Measurements from ENCODE around the gene TTLL13.
"Not testable (repeated sequence)": the region's sequence is repeated elsewhere in the genome, so short reads cannot be mapped to it uniquely, and the experiment has no call there.

The TTLL13 gene

DNA sequence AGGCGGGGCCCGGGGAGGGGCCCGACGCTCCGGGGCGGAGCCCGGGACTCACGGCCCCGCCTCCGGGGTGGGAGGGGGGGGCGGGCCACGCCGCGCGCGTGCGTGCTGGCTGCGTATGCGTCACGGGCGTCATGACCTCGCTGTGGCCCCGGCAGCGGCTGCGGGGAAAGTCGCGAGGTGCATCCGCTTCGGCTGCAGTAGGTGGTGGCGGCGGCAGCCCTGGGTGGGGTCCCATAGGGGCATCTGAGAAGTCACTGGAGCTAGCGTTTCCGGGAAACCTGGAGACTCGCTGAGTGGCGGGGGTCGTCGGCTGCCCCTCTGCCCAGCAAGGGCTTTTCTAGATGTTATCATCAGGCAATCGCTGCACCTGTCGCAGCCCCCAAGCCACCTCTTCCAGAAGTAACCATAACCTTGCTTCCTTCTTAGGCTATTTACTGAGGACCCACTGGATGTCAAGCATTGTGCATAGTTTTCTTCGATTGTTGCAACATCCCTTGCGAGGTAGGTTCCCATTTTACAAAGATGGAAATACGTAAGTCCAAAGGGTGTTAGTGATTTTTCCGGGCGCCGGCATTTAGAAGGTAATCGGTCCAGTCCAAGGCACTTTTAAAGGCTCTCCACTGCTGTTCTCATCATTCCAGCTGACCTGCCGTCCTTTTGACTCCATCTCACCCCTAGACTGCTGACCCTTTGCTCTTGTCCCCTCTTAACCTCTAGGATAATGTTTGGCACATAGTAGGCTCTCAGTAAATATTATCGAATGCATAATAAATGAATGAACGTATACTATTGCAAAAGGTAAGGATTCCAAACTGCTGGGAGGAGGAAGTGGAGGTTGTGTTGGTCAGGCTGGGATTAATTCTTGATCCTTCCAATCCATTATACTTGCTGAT is 15.0 kb upstream of the TTLL13 start, which contains the start of gene GDPGP1:
Gene GDPGP1 (plus strand): TSS at position 114 of the 893 bp plus-strand sequence. CDS start 6,700 bp downstream, outside the sequence.
- DNase-seq = peak in 1 of 2 donors; percentile 38

DNA sequence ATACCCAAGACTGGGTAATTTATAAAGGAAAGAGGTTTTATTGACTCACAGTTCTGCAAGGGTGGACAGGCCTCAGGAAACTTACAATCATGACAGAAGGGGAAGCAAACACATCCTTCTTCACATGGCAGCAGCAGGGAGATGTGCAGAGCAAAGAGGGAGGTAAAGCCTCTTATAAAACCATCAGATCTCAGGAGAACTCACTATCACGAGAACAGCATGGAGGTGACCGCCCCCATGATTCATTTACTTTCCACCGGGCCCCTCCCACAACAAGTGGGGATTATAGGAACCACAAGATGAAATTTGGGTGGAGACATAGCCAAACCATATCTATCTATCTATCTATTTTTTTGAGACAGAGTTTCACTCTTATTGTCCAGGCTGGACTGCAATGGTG is 10.0 kb upstream of the TTLL13 start:
- DNase-seq = no peak

DNA sequence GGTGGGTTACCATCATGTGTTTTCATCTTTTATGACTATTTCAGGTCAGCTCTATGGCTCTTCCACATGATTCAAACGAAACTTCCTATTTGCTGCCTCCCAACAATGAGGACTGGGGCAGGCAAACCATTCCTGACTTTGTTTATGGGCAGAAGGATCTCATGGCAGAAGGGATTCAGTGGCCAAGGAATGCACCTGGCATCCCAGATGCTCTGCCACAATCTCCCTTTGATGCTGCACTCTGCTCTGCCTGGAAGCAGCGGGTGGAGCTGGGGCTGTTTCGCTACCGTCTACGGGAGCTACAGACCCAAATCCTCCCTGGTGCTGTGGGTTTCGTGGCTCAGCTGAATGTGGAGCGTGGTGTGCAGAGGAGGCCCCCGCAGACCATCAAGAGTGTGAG is 8.5 kb upstream of the TTLL13 start:
- no peak for DNase-seq

- DNase-seq = no peak
These were observed 7.8 kb upstream of the TTLL13 start for GRCh38 chr15:90241343-90242192.

DNA sequence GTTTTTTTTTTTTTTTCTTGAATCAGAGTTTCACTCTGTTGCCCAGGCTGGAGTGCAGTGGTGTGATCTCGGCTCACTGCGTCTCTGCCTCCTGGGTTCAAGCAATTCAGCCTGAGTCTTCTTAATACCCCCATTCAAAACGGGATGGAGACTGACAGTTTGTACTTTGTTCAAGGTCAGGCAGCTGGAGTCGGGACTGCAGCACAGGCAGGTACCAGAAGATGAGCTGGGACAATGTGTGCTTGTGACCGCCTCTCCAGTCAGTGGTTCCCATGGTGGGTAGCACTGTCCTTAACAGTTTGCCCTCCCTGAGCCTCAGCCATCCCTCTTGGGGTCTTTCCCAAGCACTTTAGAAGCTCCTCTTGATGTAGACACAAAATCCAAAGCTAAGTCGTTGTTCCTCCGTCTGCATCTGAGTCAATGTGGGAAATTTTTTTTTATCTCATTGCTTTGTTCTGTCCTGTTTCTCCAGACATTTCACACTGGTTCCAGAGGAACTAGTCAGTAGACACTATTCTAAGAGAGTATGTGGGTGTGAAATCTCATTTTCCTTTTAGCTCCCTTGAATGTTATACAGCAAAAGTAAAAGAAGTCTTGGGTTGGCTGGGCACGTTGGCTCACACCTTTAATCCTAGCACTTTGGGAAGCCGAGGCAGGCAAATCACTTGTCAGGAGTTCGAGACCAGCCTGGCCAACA is 5.3 kb upstream of the TTLL13 start:
- peak; percentile 9 to 63 for DNase-seq

GRCh38 chr15:90248789-90249202 is 560 bp upstream of the TTLL13 start:
- DNase-seq = no peak

- DNase-seq = no peak
These were observed 8.4 kb downstream of the TTLL13 start for GRCh38 chr15:90257776-90258175.

- DNase-seq = no peak
These were observed 10.2 kb downstream of the TTLL13 start for GRCh38 chr15:90259524-90259923.

- DNase-seq = not testable (repeated sequence)
These were observed 11.4 kb downstream of the TTLL13 start for GRCh38 chr15:90260731-90261130.

GRCh38 chr15:90261811-90262210 is 12.5 kb downstream of the TTLL13 start:
- DNase-seq = no peak

- DNase-seq = no peak
These were observed 13.1 kb downstream of the TTLL13 start for GRCh38 chr15:90262426-90262825.

DNA sequence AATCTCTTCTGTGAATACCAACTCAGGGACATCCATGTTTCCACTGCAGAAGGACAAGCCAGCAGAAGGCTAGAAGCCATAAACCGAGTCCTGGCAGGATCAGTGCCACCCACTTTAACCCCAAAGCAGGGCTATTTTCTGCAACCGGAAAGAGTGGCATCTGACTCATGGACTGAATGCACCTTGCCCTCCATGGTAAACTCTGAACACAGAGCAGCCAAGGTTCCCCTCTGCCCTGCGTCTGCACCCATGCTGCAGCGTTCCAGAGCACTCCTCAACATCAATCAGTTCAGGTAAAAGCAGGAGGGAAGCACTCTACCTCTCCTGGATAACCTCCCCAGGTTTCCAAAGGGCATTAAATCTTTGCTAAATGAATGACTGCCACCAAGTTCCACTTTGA is 15.3 kb downstream of the TTLL13 start:
- peak; percentile 24 to 52 for DNase-seq

DNA sequence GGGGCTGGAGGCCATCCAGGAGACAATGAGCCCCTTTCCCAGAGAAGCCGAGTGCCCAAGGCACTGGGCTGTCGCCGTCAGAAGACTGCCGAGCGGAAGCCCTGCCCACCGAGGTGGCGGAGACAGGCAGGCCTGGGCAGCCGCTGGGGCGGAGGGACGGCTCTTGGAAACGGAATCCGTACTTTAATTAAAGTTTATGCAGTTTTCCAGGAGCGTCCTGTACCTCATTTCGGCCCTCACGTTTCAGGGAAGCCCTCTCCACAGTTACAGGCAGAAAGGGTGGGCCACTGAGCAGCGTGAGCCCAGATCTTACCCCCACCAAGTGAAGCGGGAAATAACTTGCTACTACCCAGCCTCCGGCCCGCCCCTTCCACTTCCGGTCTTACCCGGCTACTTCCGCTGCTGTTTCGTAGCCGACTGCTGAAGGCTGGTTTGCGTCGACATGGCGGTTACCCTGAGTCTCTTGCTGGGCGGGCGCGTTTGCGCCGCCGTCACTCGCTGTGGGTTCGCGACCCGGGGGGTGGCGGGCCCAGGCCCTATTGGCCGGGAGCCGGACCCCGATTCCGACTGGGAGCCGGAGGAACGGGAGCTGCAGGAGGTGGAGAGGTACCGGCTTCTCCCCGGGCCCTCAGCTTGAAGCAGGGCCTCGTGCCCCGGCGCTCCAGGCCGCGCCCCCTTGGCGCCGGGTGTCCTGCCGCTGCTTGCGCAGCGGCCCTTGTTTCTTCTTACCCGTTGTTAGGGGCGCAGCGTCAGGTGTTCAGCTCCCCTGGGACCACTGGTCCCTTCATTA is 16.1 kb downstream of the TTLL13 start, which contains the start of gene NGRN:
Gene NGRN (plus strand): TSS at position 402 of the 790 bp plus-strand sequence. CDS start 41 bp downstream, at position 443.
- peak; percentile 84 to 91 for DNase-seq

DNA sequence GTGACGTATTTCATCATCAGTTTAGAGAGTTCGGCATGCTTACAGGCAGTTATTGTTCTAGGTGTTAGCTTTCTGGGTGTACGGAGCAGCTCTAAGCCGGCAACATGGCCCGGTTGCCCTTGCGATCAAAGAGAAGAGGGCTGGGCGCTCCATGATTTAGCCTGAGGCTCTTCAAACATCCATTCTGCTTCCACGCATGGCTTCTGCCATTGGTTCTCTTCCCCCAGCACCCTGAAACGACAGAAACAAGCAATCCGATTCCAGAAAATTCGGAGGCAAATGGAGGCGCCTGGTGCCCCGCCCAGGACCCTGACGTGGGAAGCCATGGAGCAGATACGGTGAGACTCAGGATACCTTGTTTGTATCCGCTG is 16.7 kb downstream of the TTLL13 start:
- DNase-seq = peak; percentile 24 to 25

DNA sequence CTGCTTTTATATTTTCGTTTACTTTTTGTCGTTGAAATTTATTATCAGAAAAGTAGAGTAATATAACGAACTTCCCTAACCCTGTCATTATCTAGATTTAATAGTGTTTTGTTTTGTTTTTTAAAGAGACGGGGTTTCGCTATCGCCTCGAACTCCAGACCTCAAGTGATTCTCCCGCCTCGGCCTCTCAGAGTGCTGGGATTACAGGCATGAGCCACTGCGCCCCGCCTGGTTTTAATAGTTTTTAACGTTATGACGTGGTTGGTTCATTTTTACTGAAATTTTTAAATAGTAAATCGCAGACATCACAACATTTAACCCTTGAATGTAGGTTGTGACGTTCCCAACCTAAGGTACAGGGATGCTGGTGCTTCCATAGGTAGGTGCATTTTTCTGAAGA is 17.1 kb downstream of the TTLL13 start:
- peak in 1 of 2 donors; percentile 8 for DNase-seq

DNA sequence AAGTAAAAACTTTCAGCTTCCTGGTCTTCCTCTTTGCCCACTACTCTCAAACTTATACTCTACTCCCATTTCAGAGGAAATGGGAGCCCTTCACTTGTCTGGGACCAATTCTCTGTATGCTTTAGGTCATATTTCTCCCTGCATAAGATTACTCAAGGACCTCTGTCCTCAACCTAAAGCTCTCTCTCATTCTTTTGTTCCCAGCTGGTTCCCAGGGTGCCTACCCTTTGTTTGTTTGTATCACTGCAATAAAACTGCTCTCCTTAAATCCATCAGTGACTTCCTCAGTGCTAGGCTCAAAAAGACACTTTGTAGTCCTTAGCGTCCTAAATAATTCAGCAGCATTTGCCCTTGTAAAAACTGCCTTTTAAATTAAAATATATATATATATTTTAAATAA is 19.1 kb downstream of the TTLL13 start:
- DNase-seq = no peak

DNA sequence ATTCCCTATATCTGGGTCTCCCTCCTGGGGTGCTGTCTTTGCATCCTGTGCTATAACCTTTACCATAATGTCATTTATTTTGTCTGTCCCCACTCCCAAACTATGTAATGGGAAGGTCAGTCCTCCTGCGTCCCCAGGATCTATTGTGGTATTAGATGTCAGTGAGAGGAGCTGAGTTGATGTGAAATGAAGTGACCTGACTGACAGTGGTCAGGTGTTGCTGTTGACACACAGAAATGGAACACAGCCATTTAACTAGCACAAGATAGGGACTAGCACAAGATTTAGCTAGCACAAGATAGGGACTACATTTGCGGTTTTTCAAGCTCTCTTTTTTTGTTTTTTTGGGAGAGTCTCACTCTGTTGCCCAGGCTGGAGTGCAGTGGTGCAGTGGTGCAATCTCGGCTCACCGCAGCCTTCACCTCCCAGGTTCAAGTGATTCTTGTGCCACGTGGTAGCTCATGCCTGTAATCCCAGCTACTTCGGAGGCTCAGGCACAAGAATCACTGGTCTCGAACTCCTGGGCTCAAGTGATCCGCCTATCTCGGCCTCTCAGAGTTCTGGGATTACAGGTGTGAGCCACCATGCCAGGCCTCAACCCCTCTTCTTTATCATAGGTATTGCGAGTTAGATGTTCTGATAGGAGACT is 21.3 kb downstream of the TTLL13 start:
- no peak for DNase-seq

GRCh38 chr15:90271459-90272166 is 22.3 kb downstream of the TTLL13 start:
- no peak for DNase-seq

DNA sequence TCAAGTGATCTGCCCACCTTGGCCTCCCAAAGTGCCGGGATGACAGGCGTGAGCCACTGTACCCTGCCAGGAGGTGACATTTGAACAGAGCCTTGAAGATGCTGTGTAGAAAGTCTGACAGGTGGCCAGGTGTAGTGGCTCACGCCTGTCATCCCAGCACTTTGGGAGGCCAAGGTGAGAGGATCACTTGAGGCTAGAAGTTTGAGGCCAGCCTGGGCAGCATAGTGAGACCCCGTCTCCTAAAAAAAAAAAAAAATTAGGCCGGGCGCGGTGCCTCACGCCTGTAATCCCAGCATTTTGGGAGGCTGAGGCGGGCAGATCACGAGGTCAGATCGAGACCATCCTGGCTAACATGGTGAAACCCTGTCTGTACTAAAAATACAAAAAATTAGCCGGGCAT is 29.1 kb downstream of the TTLL13 start:
- DNase-seq = not testable (repeated sequence)

DNA sequence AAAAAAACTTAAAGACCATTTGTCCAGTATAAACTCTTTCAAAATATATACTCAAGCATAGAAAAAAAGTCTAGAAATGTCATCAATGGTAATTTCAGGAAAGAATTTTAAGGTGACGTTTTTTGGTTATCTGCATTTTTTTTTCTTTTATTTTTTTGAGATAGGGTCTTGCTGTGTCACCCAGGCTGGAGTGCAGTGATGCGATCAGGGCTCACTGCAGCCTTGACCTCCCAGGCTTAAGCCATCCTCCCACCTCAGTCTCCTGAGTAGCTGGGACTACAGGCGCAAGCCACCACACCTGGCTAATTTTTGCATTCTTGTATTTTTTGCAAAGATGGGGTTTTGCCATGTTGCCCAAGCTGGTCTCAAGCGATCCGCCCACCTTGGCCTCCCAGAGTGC is 31.4 kb downstream of the TTLL13 start:
- DNase-seq = not testable (repeated sequence)

DNA sequence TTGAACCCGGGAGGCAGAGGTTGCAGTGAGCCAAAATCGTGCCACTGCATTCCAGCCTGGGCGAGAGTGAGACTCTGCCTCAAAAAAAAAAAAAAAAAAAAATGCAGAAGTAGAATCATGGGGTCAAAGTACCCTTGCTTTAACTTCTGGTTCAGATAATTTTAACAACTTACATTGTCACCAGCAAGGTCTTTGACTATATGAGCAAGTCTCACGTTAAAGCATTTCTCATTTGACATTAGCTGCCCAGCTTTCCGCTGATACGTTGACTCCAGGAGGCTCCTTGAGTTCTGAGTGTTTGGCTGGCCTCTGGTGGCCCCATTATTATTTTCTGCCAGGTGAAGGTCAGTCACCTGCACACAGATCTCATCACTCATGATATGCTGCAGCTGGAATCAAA is 32.3 kb downstream of the TTLL13 start:
- peak; percentile 20 to 37 for DNase-seq
